Calu3 (cell line): Measurements from ENCODE around the gene CORO1C. TPM values are rescaled to one million over a fixed set of nuclear protein-coding genes. Genes with fewer than 3 reads are reported as not detected.

Source experiments
- BruUV-seq: library from RNA; stranded (reverse); fragments of 400-500 nt; replicated peaks from 2 replicates; lab custom pipeline; 2021; lab: Mats Ljungman, UMichigan
- CTCF ChIA-PET: fragments of 300-600 bp; sonication (Branson Sonifier 250); formaldehyde crosslinking; loops from one replicate; lab custom pipeline; 2022; ENCODE audit warnings: antibody characterized with exemption; lab: Charles Lee
- DNase-seq: peaks from one replicate; pipeline ENCODE4 v3.0.0; 2022
- H3K27ac Mint-ChIP-seq: one replicate; pipeline ENCODE4 v1.8.0; 2022; ENCODE audit warnings: mixed read lengths; ENCODE audit not compliant: unreplicated experiment
- H3K27me3 Mint-ChIP-seq: one replicate; pipeline ENCODE4 v1.8.0; 2022; ENCODE audit warnings: mixed read lengths; ENCODE audit not compliant: unreplicated experiment
- H3K36me3 Mint-ChIP-seq: one replicate; pipeline ENCODE4 v1.8.0; 2022; ENCODE audit warnings: mild to moderate bottlenecking, moderate library complexity, mixed read lengths; ENCODE audit not compliant: insufficient read depth, unreplicated experiment
- H3K4me1 Mint-ChIP-seq: one replicate; pipeline ENCODE4 v1.8.0; 2022; ENCODE audit warnings: mild to moderate bottlenecking, low read depth, mixed read lengths; ENCODE audit not compliant: unreplicated experiment
- H3K4me3 Mint-ChIP-seq: one replicate; pipeline ENCODE4 v1.8.0; 2022; ENCODE audit warnings: mild to moderate bottlenecking, low read depth, moderate library complexity, mixed read lengths; ENCODE audit not compliant: unreplicated experiment
- H3K9me3 Mint-ChIP-seq: one replicate; pipeline ENCODE4 v1.8.0; 2022; ENCODE audit warnings: low read depth, mixed read lengths; ENCODE audit not compliant: unreplicated experiment
- intact Hi-C: fragments of 100-400 bp; cut with micrococcal nuclease; formaldehyde crosslinking; loops from one replicate; pipeline ENCODE4 v1.10.0; 2022; ENCODE audit not compliant: unreplicated experiment
- total RNA-seq: library from RNA; stranded (reverse); gene quantifications from 2 replicates; pipeline ENCODE4 v1.2.3, GENCODE V29; 2022
- TF ChIP-seq, protein P1 (sequence below): fragments of 200-600 bp; IDR thresholded peaks from one replicate; pipeline ENCODE4 v1.8.0; 2022; ENCODE audit warnings: antibody characterized with exemption; ENCODE audit not compliant: unreplicated experiment

Gene CORO1C
- total RNA-seq, 1 experiment from 2014 or later, result 252 TPM

DNA sequence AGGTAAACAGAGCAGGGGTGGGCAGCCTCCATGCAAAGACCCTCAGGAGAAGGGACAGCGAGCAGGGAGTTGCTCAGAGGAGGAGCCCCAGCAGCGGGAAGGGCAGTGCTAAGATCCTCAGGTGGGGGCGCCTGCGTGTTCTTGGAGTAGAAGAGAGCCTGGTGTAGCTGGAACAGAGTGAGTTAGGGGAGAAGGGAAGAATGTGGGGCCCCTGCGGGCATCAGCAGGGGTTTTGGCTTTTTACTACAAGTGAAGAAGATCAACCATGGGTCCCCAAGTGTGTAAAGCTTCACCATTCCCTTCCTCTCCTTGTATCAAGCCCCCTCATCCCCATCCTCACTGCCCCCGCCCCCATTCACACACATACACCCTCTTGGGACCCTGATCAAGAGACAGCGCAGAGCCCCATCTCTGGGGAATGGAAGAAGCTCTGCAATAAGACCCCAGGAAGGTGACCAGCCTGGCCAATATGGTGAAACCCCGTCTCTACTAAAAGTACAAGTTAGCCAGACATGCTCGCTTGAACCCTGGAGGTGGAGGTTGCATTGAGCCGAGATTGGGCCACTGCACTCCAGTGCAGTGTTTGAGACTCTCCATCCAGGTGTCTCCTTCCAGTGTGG, 123.2 kb downstream of the CORO1C start:
- TF ChIP-seq, protein P1, sequence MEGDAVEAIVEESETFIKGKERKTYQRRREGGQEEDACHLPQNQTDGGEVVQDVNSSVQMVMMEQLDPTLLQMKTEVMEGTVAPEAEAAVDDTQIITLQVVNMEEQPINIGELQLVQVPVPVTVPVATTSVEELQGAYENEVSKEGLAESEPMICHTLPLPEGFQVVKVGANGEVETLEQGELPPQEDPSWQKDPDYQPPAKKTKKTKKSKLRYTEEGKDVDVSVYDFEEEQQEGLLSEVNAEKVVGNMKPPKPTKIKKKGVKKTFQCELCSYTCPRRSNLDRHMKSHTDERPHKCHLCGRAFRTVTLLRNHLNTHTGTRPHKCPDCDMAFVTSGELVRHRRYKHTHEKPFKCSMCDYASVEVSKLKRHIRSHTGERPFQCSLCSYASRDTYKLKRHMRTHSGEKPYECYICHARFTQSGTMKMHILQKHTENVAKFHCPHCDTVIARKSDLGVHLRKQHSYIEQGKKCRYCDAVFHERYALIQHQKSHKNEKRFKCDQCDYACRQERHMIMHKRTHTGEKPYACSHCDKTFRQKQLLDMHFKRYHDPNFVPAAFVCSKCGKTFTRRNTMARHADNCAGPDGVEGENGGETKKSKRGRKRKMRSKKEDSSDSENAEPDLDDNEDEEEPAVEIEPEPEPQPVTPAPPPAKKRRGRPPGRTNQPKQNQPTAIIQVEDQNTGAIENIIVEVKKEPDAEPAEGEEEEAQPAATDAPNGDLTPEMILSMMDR, result no peak
- BruUV-seq, result no TSS peak
- intact Hi-C loops, result no loop called here
- DNase-seq, result no peak
- H3K27ac Mint-ChIP-seq, result no peak overlapping the region
- H3K9me3 Mint-ChIP-seq, result no peaks in the 10 kb centered on the region
- peaks cover 15% of the 10 kb centered on the region for H3K27me3 Mint-ChIP-seq
- H3K36me3 Mint-ChIP-seq, result no peaks in the 10 kb centered on the region
- H3K4me1 Mint-ChIP-seq, result peaks cover 3% of the 10 kb centered on the region
- CTCF ChIA-PET, result interaction anchor here (0.7 kb wide), 1 partner anchor 47 kb away, joined by 5 read pairs; no protein-coding TSS in a partner anchor
- no peak overlapping the region for H3K4me3 Mint-ChIP-seq

DNA sequence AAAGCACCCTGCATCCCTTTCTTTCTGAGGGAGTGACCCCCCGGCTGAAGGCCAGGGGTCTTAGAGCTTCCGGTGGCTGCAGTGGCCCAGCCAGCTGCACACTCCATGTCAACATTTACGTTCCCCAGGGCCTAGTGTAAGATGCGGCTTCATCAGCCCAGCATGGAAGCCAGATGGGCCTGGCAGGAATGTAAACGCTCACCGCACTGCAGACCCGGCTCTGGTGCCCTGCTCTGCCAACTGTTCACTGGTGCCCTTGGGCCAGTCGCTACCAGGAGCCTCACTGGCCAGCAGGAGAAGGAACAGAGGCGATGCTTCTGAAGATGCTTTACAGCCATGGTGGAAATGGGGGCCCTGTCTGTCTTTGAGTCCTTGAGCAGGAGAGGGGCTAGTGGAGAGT, 124.8 kb downstream of the CORO1C start:
- CTCF ChIA-PET, result no interaction called here
- Mint-ChIP-seq H3K27me3 (peaks cover 15% of the 10 kb centered on the region), H3K36me3 (no peaks in the 10 kb centered on the region), H3K4me3 (no peak overlapping the region), H3K27ac (no peak overlapping the region), H3K9me3 (no peaks in the 10 kb centered on the region), H3K4me1 (no peaks in the 10 kb centered on the region)
- BruUV-seq, result no TSS peak
- TF ChIP-seq, protein P1, result no peak
- intact Hi-C loops, result no loop called here
- no peak for DNase-seq

DNA sequence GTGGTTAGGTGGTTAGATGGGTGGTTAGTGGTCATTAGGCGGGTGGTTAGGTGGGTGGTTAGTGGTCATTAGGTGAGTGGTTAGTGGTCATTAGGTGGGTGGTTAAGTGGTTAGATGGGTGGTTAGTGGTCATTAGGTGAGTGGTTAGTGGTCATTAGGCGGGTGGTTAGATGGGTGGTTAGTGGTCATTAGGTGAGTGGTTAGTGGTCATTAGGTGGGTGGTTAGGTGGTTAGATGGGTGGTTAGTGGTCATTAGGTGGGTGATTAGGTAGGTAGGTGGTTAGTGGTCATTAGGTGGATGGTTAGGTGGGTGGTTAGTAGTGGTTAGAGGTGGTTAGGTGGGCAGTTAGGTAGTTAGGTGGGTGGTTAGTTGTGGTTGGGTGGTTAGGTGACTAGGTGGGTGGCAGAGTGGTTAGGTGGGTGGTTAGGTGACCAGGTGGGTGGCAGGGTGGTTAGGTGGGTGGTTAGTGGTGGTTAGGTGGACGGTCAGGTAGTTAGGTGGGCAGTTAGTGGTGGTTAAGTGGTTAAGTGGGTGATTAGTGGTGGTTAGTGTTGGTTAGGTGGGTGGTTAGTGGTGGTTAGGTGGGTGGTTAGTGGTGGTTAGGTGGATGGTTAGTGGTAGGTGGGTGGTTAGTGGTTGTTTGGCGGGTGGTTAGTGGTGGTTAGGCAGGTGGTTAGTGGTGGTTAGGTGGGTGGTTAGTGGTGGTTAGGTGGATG, 125.5 kb downstream of the CORO1C start:
- H3K36me3 Mint-ChIP-seq, result no peaks in the 10 kb centered on the region
- CTCF ChIA-PET, result no interaction called here
- H3K27ac Mint-ChIP-seq, result no peak overlapping the region

DNA sequence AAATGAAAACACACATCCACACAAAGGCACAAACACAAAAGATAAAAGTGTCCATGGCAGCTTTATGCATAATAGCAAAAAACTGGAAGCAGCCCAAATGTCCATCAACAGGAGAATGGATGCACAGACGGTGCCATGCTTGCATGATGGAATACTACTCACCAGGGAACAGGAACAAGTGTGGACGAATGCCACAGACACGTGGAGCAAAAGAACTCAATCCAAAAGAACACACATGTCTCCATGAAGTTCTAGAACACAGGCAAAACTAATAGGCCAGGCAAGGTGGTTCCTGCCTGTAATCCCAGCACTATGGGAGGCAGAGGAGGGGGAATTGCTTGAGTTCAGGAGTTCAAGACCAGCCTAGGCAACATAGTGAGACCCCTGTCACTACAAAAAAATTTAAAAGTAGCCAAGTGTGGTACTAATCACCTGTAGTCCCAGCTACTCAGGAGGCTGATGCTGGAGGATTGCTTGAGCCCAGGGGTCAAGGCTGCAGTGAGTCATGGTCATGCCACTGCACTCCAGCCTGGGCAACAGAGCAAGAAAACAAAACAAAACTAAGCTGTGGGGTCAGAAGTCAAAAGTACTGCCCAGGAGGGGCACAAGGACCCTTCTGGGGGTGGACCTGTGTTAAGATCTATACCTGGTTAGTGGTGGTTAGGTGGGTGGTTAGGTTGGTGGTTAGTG, 126.2 kb downstream of the CORO1C start:
- intact Hi-C loops, result no loop called here
- TF ChIP-seq, protein P1, result no peak
- CTCF ChIA-PET, result no interaction called here
- Mint-ChIP-seq H3K4me3 (no peak overlapping the region), H3K27ac (no peak overlapping the region), H3K36me3 (no peaks in the 10 kb centered on the region), H3K9me3 (no peaks in the 10 kb centered on the region), H3K4me1 (no peaks in the 10 kb centered on the region), H3K27me3 (peaks cover 18% of the 10 kb centered on the region)
- no peak for DNase-seq
- BruUV-seq, result no TSS peak

More for the DNA sequence above, 125.5 kb downstream of the CORO1C start:
- Mint-ChIP-seq H3K27me3 (peaks cover 15% of the 10 kb centered on the region), H3K4me3 (no peak overlapping the region), H3K9me3 (no peaks in the 10 kb centered on the region), H3K4me1 (no peaks in the 10 kb centered on the region)
- intact Hi-C loops, result no loop called here
- BruUV-seq, result no TSS peak
- no peak for DNase-seq
- TF ChIP-seq, protein P1, result no peak
